ENCODE measurements around the gene PC. TPM values are rescaled to one million over a fixed set of nuclear protein-coding genes. Genes with fewer than 3 reads are reported as not detected.
A peak's percentile ranks its signal among the peaks of the same experiment; 100 is the strongest.

The PC gene
- total and polyA plus RNA-seq, 9 of the 15 experiments (the other 6 are each of a cell fraction or from before 2014, with no cell fraction given), result 0.94 to 38.0 (median 8.7) TPM

DNA sequence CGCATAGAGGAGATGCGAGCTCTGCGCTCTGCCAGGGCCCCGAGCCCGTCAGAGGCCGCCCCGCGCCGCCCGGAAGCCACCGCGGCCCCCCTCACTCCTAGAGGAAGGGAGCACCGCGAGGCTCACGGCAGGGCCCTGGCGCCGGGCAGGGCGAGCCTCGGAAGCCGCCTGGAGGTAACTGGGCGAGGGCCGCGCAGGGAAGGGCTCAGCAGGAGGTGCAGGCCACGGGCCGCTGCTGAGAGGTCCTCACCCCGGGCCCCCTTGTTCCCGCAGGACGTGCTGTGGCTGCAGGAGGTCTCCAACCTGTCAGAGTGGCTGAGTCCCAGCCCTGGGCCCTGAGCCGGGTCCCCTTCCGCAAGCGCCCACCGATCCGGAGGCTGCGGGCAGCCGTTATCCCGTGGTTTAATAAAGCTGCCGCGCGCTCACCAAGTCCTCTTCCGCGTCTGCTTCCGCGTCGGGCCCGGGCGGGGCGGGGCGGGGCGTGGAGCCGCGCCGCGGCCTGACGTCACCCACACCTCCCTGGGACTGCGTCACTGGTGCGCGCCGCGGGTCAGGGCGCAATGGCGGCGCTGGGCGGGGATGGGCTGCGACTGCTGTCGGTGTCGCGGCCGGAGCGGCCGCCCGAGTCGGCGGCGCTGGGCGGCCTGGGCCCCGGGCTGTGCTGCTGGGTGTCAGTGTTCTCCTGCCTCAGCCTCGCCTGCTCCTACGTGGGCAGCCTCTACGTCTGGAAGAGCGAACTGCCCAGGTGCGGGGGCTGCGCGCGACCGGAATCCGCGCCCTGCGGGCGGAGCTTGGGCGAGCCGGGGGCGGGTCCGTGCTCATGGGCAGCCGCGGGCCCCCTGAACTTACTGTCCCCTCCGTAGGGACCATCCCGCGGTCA, 115.0 kb downstream of the PC start, which contains the start of gene RCE1 (continued):
- TF ChIP-seq, protein P1, sequence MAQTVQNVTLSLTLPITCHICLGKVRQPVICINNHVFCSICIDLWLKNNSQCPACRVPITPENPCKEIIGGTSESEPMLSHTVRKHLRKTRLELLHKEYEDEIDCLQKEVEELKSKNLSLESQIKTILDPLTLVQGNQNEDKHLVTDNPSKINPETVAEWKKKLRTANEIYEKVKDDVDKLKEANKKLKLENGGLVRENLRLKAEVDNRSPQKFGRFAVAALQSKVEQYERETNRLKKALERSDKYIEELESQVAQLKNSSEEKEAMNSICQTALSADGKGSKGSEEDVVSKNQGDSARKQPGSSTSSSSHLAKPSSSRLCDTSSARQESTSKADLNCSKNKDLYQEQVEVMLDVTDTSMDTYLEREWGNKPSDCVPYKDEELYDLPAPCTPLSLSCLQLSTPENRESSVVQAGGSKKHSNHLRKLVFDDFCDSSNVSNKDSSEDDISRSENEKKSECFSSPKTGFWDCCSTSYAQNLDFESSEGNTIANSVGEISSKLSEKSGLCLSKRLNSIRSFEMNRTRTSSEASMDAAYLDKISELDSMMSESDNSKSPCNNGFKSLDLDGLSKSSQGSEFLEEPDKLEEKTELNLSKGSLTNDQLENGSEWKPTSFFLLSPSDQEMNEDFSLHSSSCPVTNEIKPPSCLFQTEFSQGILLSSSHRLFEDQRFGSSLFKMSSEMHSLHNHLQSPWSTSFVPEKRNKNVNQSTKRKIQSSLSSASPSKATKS (CRISPR knock-in tag; IDR thresholded peaks at IDR 0.05), result 0 out of 2 replicates have a peak, but pooled peaks have one; percentile 9
- TF ChIP-seq MAFK (IDR thresholded peaks at IDR 0.05; ENCODE audit: low read length) (no peak), CBFB (CRISPR knock-in tag; IDR thresholded peaks at IDR 0.05) (peak; percentile 5; the same call in 1 of the 2 replicates), ZNF175 (CRISPR knock-in tag; IDR thresholded peaks at IDR 0.05; ENCODE audit: low read depth) (no peak), CEBPG (CRISPR knock-in tag; IDR thresholded peaks at IDR 0.05) (0 out of 2 replicates have a peak, but pooled peaks have one; percentile 21), CEBPG (tag; conservative IDR thresholded peaks at IDR 0.05 in 1 of 2, IDR thresholded peaks at IDR 0.05 in 1 of 2) (no peak), NCOA6 (IDR thresholded peaks at IDR 0.05) (no peak), KLF1 (tag; IDR thresholded peaks at IDR 0.05) (peak; percentile 68; the same call in 1 of the 2 replicates), HDAC1 (IDR thresholded peaks at IDR 0.05) (peak in 1 of 2 experiments; percentile 37; a peak in 1 of 4 replicates), FIP1L1 (IDR thresholded peaks at IDR 0.05; ENCODE audit: low read depth, low read length, poor library complexity, severe bottlenecking) (peak; percentile 84), TCF7 (IDR thresholded peaks at IDR 0.05; ENCODE audit: borderline replicate concordance) (peak; percentile 71; the same call in 1 of the 2 replicates), GTF2E2 (tag; IDR thresholded peaks at IDR 0.05) (peak; percentile 86)
- TF ChIP-seq, protein P2, sequence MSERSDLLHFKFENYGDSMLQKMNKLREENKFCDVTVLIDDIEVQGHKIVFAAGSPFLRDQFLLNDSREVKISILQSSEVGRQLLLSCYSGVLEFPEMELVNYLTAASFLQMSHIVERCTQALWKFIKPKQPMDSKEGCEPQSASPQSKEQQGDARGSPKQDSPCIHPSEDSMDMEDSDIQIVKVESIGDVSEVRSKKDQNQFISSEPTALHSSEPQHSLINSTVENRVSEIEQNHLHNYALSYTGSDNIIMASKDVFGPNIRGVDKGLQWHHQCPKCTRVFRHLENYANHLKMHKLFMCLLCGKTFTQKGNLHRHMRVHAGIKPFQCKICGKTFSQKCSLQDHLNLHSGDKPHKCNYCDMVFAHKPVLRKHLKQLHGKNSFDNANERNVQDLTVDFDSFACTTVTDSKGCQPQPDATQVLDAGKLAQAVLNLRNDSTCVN (CRISPR knock-in tag; IDR thresholded peaks at IDR 0.05), result 0 out of 2 replicates have a peak, but pooled peaks have one; percentile 84
- TF ChIP-seq, protein P3, sequence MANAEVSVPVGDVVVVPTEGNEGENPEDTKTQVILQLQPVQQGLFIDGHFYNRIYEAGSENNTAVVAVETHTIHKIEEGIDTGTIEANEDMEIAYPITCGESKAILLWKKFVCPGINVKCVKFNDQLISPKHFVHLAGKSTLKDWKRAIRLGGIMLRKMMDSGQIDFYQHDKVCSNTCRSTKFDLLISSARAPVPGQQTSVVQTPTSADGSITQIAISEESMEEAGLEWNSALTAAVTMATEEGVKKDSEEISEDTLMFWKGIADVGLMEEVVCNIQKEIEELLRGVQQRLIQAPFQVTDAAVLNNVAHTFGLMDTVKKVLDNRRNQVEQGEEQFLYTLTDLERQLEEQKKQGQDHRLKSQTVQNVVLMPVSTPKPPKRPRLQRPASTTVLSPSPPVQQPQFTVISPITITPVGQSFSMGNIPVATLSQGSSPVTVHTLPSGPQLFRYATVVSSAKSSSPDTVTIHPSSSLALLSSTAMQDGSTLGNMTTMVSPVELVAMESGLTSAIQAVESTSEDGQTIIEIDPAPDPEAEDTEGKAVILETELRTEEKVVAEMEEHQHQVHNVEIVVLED (CRISPR knock-in tag; IDR thresholded peaks at IDR 0.05), result peak; percentile 79
- TF ChIP-seq, protein P4, sequence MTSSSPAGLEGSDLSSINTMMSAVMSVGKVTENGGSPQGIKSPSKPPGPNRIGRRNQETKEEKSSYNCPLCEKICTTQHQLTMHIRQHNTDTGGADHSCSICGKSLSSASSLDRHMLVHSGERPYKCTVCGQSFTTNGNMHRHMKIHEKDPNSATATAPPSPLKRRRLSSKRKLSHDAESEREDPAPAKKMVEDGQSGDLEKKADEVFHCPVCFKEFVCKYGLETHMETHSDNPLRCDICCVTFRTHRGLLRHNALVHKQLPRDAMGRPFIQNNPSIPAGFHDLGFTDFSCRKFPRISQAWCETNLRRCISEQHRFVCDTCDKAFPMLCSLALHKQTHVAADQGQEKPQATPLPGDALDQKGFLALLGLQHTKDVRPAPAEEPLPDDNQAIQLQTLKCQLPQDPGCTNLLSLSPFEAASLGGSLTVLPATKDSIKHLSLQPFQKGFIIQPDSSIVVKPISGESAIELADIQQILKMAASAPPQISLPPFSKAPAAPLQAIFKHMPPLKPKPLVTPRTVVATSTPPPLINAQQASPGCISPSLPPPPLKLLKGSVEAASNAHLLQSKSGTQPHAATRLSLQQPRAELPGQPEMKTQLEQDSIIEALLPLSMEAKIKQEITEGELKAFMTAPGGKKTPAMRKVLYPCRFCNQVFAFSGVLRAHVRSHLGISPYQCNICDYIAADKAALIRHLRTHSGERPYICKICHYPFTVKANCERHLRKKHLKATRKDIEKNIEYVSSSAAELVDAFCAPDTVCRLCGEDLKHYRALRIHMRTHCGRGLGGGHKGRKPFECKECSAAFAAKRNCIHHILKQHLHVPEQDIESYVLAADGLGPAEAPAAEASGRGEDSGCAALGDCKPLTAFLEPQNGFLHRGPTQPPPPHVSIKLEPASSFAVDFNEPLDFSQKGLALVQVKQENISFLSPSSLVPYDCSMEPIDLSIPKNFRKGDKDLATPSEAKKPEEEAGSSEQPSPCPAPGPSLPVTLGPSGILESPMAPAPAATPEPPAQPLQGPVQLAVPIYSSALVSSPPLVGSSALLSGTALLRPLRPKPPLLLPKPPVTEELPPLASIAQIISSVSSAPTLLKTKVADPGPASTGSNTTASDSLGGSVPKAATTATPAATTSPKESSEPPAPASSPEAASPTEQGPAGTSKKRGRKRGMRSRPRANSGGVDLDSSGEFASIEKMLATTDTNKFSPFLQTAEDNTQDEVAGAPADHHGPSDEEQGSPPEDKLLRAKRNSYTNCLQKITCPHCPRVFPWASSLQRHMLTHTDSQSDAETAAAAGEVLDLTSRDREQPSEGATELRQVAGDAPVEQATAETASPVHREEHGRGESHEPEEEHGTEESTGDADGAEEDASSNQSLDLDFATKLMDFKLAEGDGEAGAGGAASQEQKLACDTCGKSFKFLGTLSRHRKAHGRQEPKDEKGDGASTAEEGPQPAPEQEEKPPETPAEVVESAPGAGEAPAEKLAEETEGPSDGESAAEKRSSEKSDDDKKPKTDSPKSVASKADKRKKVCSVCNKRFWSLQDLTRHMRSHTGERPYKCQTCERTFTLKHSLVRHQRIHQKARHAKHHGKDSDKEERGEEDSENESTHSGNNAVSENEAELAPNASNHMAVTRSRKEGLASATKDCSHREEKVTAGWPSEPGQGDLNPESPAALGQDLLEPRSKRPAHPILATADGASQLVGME (CRISPR knock-in tag; IDR thresholded peaks at IDR 0.05), result no peak
